ENCODE results near the gene NDUFA12.
"Not testable (repeated sequence)": the region's sequence is repeated elsewhere in the genome, so short reads cannot be mapped to it uniquely, and the experiment has no call there.

Gene NDUFA12

DNA sequence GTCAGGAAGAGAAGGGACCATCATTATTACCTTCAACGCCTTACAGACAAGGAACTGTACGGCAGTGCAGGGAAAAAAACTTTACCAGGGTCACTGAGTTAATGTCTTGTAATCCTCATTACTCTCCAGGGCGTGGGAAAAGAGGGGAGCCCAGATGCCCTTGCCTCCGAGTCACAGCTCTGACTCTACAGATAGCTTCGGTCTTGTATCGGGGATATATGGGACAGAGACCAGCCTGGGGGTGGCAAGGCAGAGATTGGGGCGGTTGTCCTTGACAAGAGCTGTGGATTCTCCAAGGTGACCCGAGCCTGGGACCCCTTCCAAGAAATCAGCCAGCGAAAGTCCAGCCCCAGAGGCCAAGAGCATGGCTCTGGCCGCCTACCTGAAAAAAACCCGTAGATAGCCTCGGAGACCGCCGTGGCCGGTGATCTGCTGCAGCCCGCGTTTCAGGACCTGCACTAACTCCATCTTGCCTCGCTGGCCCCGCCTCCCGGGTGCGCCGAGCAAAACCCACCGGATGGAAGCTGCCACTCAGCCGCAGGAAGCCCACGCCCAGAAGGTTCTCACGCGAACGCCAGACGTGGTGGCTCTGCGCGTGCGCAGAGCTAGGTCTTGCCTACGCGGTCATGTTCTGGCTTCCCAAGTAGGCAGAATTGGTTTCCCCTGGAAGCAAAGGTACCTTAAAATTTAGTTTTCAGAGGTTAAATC is at the start of gene NDUFA12:
NDUFA12 (minus strand) TSS at position 485 of the 708 bp plus-strand sequence; CDS start at position 468, 17 bp downstream.
- peak; percentile 88 to 92 for DNase-seq (ENCODE audit: low read depth in 2 of 2, low spot score in 1 of 2)

DNA sequence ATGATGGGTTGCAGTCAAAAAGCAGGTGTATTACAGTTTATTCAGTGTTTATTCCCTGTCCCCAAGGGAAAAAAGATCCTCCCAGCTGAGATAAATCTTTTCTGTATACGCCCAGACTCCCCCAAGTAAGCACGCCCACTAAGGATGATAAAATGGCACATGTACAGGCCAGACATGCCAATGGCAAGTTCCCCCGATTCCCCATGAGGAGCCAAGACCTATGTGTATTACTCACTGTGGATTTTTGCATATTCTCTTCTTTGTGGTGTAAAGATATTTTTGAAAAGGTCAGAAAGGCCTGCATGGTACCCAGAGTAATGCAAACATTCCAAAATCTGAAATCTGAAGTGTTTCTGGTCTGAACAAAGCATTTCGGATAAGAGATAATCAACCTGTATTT is 47.7 kb upstream of the NDUFA12 start:
- DNase-seq (ENCODE audit: low read depth in 2 of 2, low spot score in 1 of 2): no peak

DNA sequence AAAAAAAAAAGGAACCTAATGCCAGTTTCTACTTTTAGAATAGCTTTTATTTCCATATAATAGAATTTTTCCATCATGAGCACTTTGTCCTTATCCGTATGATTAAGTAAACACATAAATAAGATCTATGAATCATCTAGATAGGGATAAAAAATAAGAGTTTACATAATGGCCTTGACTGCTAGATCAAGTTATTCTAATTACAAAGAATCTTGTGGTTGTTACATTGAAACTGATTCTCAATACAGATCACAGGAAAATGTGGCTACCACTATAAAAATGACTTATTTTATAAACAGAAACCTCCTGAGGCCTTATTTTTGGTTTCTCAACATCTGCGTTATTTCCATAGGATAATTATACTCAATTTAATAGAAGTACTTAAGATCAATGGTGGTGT is 34.4 kb upstream of the NDUFA12 start:
- no peak for DNase-seq (ENCODE audit: low read depth in 2 of 2, low spot score in 1 of 2)

DNA sequence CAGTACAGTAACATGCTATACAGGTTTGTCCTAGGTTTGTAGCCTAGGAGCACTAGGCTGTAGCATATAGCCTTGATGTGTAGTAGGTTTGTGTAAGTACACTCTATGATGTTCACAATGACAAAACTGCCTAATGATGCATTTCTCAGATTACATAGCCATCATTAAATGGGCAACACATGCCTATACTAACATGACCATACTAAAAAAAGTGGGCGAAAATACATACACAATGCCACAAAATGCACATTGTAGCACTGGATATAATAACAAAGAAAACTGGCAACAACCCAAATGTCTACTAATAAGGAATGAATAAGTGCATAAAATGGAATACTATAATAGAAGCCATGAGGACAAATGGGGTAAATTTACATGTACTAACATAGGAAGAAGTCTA is 31.3 kb upstream of the NDUFA12 start:
- DNase-seq (ENCODE audit: low read depth in 2 of 2, low spot score in 1 of 2): no peak

DNA sequence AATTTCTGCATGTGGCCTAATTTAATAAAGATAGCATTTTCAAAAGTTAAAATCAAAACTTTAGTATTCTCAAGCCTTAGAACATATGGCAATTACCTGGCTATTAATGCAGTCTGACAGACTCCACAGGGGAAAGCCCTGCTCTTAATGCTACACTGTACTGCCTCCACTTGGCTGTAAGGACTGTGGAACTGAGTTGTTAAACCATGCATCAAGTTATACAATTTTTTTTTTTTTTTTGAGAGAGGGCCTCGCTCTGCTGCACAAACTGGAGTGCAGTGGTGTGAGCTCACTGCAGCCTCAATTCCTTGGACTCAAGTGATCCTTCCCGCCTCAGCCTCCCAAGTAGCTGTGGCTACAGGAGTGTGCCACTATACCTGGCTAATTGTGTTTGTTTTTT is 19.0 kb upstream of the NDUFA12 start:
- no peak for DNase-seq (ENCODE audit: low read depth in 2 of 2, low spot score in 1 of 2)

DNA sequence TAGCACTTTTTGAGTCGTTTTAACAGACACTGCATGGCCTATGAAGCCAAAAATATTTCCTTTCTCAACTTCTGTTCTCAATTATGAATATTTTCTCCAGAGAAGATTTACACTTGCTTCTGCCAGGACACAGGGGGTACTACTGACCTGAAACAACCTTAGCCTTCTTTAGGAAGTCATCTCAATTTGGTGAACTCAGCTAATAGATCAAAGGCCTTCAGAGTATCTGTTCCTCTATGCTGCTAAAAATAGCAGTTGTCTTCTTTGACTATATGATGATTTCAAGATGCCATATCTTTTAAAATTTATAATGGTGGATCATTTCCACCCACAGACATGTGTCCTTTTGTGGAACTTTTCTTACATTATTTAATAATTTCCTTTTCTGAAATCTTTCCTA is 14.0 kb upstream of the NDUFA12 start:
- DNase-seq (ENCODE audit: low read depth in 2 of 2, low spot score in 1 of 2): no peak

DNA sequence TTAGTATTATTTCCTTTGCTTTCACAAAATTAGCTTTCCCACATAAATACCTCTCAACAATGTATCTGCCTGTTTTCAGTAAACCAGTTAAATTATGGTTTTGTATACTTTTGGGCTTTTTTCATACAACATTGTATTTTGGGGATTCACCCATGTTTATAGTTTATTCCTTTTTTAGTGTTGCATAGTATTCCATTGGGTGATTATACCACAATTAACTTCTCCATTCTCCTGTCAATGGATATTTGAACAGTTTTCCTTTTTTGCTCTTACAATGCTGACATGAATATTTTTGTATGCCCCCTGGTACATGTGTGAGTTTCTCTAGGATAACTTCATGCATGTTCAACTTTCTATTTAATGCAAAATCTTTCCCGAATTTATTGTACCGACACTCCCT is 12.6 kb upstream of the NDUFA12 start:
- DNase-seq (ENCODE audit: low read depth in 2 of 2, low spot score in 1 of 2): no peak

DNA sequence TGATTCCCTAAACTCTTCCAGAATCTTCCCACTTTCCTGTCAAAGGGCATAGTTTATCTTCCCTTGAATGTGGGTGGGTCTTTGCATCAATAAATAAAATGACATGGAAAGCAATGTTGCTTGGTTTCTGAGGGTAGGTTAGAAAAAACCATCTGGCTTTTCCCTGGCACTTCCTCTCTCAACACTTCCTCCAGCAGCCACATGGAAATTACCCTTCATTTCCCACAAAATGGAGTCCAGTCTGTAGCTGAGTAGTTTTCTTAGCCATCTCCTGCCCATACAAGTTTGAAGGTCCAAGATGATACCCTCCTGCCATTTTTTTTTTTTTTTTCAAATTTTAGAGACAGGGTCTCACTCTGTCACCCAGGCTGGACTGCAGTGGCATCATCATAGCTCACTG is 11.1 kb upstream of the NDUFA12 start:
- DNase-seq (ENCODE audit: low read depth in 2 of 2, low spot score in 1 of 2): no peak

DNA sequence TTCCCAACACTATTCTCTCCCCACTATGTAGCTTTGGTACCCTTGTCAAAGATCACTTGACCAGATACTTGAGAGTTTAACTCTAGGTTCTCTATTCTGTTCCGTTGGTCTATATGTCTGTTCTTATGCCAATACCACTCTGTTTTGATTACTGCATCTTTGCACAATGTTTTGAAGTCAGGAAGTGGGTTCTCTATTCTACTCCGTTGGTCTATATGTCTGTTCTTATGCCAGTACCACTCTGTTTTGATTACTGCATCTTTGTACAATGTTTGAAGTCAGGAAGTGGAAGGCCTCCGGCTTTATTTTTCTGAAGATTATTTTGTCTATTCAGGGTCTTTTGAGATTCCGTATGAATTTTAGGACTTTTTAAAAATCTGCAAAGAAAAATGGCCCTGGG is 2.7 kb upstream of the NDUFA12 start:
- DNase-seq (ENCODE audit: low read depth in 2 of 2, low spot score in 1 of 2): no peak

DNA sequence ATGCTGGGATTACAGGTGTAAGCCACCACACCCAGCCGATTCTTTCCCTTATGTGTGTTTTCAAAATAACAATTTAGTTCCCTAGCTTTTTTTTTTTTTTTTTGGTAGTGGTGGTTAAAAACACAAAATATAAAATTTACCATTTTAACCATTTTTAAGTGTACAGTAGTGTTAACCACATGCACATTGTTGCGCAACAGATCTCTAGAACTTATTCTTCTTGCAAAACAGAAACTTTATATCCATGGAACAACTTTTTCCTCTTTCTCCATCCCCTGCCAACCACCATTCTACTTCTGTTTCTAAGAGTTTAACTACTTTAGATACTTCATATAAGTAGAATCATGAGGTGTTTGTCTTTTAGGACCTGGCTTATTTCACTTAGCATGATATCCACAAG is 1.1 kb upstream of the NDUFA12 start:
- no peak for DNase-seq (ENCODE audit: low read depth in 2 of 2, low spot score in 1 of 2)

DNA sequence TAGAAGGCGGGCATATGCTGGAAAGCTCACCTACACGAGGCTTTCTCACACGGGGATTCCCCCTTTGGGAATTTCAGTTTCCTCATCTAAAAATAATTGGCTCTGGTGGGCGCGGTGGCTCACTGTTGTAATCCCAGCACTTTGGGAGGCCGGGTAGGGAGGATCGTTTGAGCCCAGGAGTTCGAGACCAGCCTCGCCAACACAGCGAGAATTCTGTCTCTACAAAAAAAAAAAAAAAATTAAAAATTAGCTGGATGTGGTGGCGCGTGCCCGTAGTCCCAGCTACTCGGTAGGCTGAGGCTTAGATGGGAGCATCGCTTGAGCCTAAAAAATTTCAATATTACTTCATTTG is 400 bp upstream of the NDUFA12 start:
- no peak for DNase-seq (ENCODE audit: low read depth in 2 of 2, low spot score in 1 of 2)

DNA sequence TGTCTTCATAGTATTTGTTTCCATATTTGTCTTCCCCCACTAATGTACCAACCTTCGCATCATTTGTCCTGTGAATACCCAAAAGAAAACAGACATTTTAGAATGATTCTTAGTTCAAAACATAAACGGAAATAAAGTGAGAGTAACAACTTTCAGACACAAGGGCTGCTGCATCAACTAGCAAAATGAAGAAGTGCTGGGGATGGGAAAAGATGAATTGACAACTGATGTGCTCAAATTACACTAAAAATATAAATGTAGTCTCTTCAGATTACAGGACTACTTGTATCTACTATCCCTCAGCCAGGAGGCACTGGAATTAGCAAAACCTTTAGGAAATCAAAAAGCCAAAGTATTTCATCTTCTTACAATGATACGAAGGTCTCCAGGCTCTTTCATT is 743 bp downstream of the NDUFA12 start:
- no peak for DNase-seq (ENCODE audit: low read depth in 2 of 2, low spot score in 1 of 2)

DNA sequence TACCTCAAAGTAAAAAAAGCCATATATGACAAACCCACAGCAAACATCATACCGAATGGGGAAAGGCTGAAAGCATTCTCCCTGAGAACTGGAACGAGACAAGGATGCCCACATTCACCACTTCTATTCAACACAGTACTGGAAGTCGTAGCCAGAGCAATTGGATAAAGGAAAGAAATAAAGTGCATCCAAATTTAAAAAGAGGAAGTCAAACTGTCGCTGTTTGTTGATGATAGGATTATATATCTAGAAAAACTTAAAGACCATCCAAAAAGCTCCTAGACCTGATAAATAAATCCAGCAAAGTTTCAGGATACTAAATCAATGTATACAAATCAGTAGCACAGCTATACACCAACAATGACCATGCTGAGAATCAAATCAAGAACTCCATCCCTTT is 5.2 kb downstream of the NDUFA12 start:
- no peak for DNase-seq (ENCODE audit: low read depth in 2 of 2, low spot score in 1 of 2)

DNA sequence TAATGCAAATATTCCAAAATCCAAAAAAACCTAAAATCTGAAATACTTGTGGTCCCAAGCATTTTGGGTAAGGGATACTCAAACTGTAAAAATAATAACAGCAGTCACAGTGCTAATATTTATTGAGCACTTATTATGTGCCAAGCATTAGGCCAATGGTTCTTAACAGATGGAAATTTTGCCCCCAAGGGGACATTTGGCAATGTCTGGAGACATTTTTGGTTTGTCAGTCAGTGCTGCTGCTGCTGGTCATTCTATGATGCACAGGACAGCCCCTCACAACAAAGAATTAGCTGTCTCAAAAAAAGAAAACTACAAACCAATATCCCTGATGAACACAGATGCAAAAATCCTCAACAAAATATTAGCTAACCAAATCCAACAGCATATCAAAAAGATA is 5.8 kb downstream of the NDUFA12 start:
- no peak for DNase-seq (ENCODE audit: low read depth in 2 of 2, low spot score in 1 of 2)

DNA sequence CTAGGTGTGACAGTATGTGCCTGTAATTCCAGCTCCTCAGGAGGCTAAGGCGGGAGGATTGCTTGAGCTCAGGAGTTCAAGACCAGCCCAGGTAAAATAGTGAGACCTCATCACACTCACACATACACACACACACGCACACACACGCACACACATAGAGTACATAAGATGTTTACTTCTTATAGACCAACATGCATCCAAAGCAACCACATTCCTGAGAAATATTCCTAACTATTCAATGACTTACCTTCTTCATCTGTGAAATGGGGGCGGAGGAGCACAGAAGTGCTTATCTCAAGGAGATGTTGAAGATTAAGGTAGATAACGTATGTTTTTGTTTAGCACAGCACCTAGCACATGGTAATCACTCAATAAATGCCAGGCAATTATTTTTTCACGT is 6.4 kb downstream of the NDUFA12 start:
- no peak for DNase-seq (ENCODE audit: low read depth in 2 of 2, low spot score in 1 of 2)

DNA sequence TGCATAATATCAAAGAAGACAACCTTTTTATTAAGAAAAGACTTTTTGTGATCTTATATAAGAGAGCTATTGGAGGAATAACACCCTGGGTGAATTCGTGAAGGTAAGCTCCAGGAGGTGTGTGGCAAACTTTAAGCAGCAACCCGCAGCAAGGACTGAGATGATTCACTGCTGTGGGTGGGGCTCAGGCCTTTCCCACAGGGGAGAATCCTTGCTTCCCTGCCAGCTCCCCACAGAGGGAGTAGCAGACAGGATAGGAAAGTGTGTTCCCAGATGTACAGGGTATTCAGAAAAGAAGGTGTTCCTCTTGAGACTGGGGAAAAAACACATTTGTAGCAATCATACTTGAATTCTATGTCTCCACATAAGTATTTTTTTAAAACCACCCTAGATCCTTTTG is 9.2 kb downstream of the NDUFA12 start:
- DNase-seq (ENCODE audit: low read depth in 2 of 2, low spot score in 1 of 2): no peak

DNA sequence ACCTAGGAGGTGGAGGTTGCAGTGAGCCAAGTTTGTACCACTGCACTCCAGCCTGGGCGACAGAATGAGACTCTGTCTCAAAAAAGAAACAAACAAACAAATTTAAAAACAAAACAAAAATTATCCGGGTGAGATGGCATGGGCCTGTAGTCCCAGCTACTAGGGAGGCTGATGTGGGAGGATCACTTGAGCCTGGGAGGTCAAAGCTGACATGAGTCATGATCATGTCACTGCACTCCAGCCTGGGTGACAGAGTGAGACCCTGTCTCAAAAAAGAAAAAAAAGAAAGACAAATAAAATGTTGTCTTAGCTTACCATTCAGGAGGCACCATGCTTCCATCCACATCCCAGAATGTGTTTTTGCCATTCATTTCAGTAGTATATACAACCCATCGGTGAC is 9.6 kb downstream of the NDUFA12 start:
- not testable (repeated sequence) for DNase-seq (ENCODE audit: low read depth in 2 of 2, low spot score in 1 of 2)

DNA sequence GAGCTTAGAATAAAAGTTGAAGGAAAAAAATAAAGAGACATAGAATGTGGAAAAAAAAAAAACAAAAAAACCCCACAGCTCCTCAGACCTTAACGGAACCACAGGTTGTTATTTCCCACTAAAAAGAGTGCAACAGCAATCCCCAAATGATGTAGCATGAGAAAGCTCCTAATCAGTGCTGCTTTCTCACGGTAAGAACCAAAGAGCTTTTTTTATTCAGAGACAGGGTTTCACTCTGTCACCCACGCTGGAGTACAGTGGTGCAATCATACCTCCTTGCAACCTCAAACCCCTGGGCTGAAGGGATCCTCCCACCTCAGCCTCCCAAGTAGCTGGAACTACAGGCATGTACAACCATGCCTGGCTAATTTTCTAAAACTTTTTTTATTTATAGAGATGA is 13.3 kb downstream of the NDUFA12 start:
- DNase-seq (ENCODE audit: low read depth in 2 of 2, low spot score in 1 of 2): no peak

DNA sequence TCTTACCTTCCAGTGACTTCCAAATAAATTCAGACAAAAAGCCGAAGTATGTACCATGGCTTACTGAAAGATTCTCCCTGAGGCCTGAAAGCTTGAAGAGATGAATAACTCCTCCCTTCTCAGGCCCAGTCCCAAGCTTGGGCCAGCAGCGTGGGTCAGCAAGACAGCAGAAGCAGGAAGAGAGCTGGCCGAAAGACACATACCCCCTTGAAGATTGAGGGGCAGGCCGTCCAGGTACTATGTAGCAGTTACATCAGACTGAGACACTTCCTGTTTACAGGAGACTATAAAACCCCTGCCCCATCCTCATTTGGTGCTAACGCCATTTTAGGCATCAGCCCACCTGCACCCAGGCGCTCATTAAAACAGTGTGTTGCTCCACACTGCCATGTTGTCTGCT is 15.0 kb downstream of the NDUFA12 start:
- no peak for DNase-seq (ENCODE audit: low read depth in 2 of 2, low spot score in 1 of 2)

DNA sequence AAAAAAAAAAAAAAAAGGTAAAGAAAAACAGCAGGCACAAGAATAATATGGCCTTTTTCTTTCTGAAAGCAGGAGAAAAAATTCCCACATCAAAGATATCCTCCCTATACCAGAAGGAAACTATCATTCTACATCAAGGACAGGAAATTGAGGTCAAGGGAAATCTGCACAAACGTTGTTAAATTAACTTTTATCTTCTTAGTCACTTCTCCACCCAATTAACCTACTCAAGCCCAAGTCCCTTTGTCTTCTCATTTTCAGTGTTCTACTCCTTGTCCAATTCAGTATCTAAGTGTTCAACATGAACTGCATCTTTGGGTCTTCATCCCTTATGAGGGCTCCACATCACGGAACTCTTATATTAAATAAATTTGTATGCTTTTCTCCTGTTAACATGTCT is 15.7 kb downstream of the NDUFA12 start:
- DNase-seq (ENCODE audit: low read depth in 2 of 2, low spot score in 1 of 2): no peak

DNA sequence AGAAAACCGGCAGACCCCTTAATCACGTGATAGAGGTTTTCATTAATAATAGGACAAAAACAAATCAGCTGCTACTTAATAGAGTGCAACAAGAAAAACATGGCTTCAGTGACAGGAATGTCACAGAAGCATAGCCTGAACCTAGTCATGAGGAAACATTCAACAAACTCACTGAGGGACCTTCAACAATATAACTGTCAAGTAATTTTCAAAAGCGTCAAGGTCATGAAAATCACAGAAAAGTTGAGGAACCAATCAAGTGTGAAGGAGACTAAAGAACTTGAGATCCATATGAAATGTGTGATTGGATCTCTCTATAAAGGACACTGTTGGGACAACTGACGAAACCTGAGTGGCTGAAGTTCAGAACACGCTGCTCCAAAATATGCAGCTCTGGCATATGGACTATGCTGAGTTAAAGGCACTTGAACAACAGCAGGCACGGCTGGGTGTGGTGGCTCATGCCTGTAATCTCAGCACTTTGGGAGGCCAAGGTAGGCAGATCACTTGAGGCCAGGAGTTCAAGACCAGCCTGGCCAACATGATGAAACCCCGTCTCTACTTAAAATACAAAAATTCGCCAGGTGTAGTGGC is 16.3 kb downstream of the NDUFA12 start:
- no peak for DNase-seq (ENCODE audit: low read depth in 2 of 2, low spot score in 1 of 2)

DNA sequence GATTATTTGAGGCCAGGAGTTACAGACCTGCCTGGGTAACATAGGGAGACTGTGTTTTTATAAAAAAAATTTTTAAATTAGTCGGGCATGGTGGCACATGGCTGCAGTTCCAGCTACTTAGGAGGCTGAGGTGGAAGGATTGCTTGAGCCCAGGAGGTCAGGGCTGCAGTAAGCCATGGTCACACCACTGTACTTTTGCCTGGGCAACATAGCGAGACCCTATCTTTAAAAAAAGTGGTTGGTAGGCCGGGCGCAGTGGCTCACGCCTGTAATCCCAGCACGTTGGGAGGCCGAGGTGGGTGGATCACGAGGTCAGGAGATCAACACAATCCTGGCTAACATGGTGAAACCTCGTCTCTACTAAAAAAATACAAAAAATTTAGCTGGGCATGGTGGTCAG is 18.4 kb downstream of the NDUFA12 start:
- DNase-seq (ENCODE audit: low read depth in 2 of 2, low spot score in 1 of 2): not testable (repeated sequence)

DNA sequence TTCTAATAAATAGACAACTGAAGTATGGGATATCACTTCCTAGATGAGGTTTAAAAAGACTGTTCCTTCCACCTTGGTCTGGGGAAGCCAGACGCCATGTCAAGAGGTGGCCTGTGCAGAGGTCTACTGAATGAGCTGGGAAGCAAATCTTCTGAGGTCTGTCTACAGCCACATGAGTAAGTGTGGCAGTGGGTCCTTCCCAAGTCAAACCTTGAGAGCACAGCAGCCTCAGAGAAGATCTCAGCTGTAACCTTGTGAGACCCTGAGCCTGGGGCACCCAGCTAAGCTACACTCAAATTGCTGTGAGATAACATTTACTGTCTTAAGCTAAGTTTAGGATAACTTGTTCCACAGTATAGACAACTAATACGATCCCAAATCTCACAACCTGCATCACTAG is 20.2 kb downstream of the NDUFA12 start:
- no peak for DNase-seq (ENCODE audit: low read depth in 2 of 2, low spot score in 1 of 2)
